Coronary artery (tissue), 2 donors: Measurements from ENCODE around the gene LY6G6D.
"Not testable (repeated sequence)": the region's sequence is repeated elsewhere in the genome, so short reads cannot be mapped to it uniquely, and the experiment has no call there.

ENCODE experiments used
- DNase-seq: peaks from one replicate; pipeline ENCODE4 v3.0.0-alpha.2; 2017; ENCODE audit warnings: low spot score
- H3K27ac ChIP-seq, 2 donors: fragments of 200-600 bp; sonication (generic); one replicate each; pipeline ENCODE4 v1.5.1; 2016 to 2019
- H3K4me3 ChIP-seq: fragments of 200-600 bp; sonication (generic); 2 replicates; pipeline ENCODE4 v1.5.1; 2016; ENCODE audit warnings: mild to moderate bottlenecking, moderate library complexity
- TF ChIP-seq, protein P1 (sequence below): fragments of 200-600 bp; sonication (generic); IDR thresholded peaks from one replicate; pipeline ENCODE4 v1.5.1; 2019; ENCODE audit warnings: antibody characterized with exemption

The LY6G6D gene

DNA sequence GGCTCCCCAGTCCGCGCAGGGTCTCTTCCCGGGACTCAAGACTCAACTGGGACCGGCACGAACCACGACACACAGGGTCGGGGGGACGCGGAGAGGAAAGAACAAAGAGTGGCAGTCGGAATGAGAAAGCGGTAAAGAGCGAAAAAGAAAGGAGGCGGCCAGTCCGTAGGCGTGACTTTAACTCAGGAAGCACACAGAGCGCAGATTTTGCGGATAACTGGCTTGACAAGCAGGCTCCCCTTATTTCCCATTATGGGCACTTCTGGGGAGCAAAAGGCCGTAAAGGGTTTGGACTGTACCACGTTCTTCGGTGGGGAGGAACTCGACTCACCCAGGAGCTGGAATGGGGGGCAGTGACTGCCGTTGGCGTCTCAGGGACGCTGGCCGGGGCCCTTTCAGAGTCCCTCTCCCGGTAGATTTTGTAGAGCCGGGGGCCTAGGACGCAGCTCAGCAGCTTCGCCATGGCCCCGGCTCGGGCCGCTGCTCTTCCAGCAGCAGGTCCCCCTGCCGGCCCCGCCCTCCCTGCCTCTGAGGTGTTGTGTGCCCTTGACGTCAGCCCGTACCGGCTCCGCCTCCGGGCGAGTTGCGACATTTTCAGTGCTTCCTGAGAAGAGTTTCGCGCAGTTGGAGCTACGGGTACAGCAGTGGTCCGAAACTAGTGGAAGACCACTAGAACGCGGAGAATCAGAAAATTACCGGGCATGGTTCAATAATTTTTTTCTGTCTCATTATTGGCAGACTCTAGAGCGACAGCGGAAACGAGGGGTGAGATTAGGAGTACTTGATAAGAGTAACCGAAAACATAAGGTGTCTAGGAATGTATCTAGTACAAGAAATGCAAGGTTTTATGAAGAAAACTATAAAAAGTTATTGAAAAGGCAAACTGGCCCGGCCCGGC is 12.1 kb upstream of the LY6G6D start, which contains the start of gene ABHD16A:
Gene ABHD16A, minus strand, starts transcription at position 506 of the 898 bp plus-strand sequence. Its CDS starts 43 bp downstream, at position 463.
- TF ChIP-seq, protein P1, sequence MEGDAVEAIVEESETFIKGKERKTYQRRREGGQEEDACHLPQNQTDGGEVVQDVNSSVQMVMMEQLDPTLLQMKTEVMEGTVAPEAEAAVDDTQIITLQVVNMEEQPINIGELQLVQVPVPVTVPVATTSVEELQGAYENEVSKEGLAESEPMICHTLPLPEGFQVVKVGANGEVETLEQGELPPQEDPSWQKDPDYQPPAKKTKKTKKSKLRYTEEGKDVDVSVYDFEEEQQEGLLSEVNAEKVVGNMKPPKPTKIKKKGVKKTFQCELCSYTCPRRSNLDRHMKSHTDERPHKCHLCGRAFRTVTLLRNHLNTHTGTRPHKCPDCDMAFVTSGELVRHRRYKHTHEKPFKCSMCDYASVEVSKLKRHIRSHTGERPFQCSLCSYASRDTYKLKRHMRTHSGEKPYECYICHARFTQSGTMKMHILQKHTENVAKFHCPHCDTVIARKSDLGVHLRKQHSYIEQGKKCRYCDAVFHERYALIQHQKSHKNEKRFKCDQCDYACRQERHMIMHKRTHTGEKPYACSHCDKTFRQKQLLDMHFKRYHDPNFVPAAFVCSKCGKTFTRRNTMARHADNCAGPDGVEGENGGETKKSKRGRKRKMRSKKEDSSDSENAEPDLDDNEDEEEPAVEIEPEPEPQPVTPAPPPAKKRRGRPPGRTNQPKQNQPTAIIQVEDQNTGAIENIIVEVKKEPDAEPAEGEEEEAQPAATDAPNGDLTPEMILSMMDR: no peak
- Histone ChIP-seq H3K27ac (peak within 1 kb of the TSS; percentile 96 to 99), H3K4me3 (peak within 1 kb of the TSS; percentile 95)
- peak; percentile 99 for DNase-seq

DNA sequence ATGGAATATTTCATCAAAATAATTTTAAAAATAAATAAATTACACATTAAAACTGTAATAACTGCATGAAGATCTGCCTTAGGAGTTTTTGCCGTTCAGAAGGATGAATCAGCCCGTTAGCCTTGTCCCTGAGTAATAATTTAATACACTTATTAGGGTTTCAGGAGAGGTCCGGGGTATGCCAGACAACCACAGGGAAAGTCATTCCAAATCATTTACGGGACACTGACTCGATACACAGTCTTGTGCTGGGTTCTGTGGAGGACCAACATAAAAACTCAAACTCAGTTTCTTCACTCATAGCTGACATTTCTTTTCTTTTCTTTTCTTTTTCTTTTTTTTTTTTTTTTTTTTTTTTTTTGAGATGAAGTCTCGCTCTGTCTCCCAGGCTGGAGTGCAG is 9.2 kb upstream of the LY6G6D start:
- TF ChIP-seq, protein P1: no peak
- no peak overlapping the region for H3K4me3 ChIP-seq
- no peak for DNase-seq

DNA sequence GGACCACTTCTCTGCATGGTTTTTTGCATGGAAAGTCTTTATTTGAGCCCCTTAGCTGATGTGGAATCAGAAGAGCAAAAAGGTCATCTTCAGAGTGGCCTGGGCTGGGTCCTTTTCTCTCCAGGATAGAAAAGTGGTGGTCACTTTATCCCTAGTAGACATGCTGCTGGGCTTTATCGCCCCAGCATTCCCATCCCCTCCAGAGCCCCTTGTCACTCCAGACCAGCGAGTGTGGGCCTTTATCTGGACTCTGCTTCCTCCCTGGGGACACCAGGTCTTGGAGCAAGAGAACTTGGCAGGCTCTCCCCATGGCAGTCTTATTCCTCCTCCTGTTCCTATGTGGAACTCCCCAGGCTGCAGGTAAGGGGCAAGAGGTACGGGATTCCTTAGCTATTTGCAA is 8.5 kb upstream of the LY6G6D start, which contains the start of gene LY6G6F:
Gene LY6G6F, plus strand, starts transcription at position 268 of the 400 bp plus-strand sequence. Its CDS starts 41 bp downstream, at position 309.
- no peak within 1 kb of the TSS for H3K4me3 ChIP-seq
- DNase-seq: no peak
- H3K27ac ChIP-seq: no peak within 1 kb of the TSS
- TF ChIP-seq, protein P1: no peak

More for the DNA sequence above, 9.2 kb upstream of the LY6G6D start:
- no peak overlapping the region for H3K27ac ChIP-seq

DNA sequence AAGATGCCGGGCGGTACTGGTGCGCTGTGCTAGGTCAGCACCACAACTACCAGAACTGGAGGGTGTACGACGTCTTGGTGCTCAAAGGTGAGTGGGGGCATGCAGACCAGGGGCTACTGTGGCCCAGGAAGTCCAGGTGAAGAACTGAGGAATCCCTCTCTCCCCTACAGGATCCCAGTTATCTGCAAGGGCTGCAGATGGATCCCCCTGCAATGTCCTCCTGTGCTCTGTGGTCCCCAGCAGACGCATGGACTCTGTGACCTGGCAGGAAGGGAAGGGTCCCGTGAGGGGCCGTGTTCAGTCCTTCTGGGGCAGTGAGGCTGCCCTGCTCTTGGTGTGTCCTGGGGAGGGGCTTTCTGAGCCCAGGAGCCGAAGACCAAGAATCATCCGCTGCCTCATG is 7.4 kb upstream of the LY6G6D start:
- no peak overlapping the region for H3K27ac ChIP-seq
- no peak overlapping the region for H3K4me3 ChIP-seq
- no peak for DNase-seq
- TF ChIP-seq, protein P1: no peak

DNA sequence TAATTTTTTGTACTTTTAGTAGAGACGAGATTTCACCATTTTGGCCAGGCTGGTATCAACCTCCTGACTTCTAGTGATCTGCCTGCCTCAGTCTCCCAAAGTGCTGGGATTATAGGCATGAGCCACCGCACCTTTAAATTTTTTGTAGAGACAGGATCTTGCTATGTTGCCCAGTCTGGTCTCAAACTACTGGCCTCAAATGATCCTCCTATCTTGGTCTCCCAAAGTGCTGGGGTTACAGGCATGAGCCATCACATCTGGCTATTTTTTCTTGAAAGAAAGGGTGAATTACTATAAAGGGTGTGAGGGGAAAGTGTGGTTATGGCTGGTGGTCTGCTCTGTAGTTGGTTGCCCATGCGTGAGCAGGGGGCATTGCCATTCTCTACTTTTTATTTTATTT is 6.9 kb upstream of the LY6G6D start:
- no peak overlapping the region for H3K4me3 ChIP-seq
- TF ChIP-seq, protein P1: no peak

DNA sequence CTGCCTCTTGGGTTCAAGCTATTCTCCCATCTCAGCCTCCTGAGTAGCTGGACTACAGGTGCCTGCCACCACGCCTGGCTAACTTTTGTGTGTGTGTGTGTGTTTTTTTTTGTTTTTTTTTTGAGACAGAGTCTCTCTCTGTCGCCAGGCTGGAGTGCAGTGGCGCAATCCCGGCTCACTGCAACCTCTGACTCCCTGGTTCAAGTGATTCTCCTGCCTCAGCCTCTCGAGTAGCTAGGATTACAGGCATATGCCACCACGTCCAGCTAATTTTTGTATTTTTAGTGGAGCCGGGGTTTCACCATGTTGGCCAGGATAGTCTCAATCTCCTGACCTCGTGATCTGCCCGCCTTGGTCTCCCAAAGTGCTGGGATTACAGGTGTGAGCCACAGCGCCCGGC is 6.0 kb upstream of the LY6G6D start:
- not testable (repeated sequence) for H3K4me3 ChIP-seq, H3K27ac ChIP-seq, DNase-seq

More for the DNA sequence above, 6.9 kb upstream of the LY6G6D start:
- no peak for DNase-seq
- no peak overlapping the region for H3K27ac ChIP-seq

DNA sequence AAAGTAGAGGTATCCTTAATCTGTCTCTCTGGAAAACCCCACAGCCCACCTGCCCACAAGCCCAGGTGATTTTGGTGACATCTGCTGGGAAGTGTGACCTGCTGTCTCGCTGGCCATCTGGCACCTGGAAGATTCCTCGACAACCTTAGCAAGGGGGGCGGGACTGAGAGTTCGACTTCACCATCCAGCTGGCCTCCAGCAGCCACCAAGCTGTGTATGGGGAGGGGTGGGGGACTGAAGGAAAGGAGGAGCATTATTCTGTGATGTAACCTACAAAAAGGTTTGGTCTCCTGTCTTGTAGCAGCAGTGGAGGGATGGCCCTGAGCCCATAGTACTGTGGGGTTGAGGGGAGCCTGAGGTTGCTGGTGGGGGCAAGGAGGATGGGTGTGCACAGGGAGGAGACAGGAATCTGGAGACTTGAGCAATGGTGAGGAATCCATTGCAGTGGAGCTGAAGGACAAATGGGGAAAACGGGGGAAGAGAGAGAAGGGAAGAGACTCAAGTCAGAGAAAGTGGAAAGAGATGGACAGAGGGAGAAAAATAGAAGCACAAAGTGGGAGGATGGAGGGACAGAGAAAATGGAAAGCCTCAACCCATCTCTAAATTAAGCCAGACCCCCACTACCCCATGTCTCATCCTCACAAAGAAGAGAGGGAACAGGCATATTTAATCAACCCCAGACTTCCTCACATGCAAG is 4.5 kb upstream of the LY6G6D start:
- no peak for DNase-seq
- TF ChIP-seq, protein P1: no peak
- H3K27ac ChIP-seq: no peak overlapping the region
- H3K4me3 ChIP-seq: no peak overlapping the region
